GM04504 (cell line): ENCODE data around the gene STX8.
"Not testable (repeated sequence)": the region's sequence is repeated elsewhere in the genome, so short reads cannot be mapped to it uniquely, and the experiment has no call there.

Experiments used
- DNase-seq: peaks from one replicate; pipeline ENCODE4 v3.0.0-alpha.2; 2012; ENCODE audit warnings: low read depth

The STX8 gene

DNA sequence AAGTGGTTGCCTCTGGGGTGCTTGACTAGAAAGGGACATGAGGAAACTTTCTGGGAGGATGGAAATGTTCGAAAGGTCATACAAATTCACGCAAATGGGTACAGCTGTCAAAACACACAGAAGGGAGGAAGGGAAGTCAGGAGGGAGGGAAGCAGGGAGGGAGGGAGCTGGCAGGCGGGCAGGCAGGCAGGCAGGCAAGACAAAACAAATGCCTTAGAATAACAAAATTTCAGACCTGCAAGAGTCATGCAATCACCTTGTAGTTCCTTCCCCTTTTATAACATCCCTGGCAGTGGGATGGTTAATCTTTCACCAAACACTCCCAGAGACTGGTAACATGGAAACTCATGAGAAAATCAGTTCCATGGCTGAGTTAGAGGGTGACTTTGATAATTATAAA, 189.2 kb downstream of the STX8 start:
- DNase-seq = no peak

DNA sequence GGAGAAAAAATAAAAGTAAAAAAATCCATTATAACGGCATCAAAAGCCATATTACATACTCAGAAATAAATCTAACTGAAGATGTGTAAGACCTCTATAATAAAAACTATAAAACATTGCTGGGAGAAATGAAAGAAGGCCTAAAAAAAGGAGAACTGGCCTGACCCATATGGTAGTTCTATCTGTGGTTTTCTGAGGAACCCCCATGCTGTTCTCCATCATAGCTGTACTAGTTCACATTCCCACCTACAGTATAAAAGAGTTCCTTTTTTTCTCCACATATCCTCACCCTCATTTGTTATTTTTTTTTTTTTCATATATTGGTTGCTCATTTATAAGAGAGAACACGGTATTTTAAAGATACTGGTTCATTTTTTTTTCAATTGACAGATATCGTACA, 191.8 kb downstream of the STX8 start:
- no peak for DNase-seq

DNA sequence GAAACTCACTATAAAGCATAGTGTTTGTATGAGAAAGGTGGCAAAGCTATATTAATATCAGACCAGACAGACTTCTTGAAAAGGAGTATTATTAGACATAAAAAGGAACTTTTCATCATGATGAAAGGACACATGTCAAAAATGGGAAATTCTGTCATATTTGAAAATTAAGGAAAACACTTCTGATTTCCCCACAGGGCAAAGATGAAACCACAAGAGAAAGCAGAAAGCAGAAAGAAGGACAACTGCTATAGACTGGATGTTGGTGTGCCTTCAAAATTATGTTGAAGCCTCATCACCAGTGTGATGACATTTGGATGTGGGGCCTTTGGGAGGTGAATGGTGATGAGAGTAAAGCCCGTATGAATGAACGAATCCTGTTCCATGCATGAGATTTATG, 193.0 kb downstream of the STX8 start:
- DNase-seq = no peak

DNA sequence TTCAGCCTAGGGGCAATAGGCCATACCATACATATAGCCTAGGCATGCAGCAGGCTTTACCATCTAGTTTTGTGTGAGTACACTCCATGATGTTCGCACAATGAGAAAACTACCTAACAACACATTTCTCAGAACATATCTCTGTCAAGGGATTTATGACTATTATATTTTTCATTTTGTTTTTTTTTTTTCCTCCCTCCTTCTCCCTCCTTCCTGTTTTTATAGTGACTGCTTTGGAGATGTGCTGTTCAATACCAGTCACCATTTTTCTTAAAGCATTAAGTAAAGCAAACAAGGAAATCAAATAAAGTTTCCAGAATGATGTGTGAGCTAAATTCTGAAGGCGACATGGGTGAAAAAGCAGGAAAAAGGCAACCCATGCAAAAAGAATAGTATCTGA, 194.6 kb downstream of the STX8 start:
- no peak for DNase-seq

DNA sequence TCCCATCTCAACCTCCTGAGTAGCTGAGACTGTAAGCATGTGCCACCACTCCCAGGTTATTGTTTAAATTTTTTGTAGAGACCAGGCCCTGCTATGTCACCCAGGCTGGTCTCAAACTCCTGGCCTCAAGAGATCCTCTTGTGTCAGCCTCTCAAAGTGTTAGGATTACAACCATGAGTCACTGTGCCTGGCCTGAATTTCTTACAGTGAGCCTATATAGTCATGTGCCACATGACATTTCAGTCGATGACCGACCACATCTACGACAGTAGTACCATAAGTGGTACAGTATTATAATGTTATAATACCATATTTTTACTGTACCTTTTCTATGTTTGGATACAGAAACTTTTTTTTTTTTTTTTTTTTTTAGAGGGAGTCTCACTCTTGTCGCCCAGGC, 195.3 kb downstream of the STX8 start:
- no peak for DNase-seq

DNA sequence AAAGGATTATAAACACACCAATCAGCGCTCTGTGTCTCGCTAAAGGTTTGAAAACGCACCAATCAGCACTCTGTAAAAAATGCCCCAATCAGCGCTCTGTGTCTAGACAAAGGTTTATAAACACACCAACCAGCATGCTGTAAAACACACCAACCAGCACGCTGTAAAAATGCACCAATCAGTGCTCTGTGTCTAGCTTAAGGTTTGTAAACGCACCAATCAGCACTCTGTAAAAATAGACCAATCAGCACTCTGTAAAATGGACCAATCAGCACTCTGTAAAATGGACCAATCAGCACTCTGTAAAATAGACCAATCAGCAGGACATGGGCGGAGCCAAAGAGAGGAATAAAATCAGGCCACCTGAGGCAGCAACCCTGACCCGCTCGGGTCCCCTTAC, 199.4 kb downstream of the STX8 start:
- DNase-seq = not testable (repeated sequence)

DNA sequence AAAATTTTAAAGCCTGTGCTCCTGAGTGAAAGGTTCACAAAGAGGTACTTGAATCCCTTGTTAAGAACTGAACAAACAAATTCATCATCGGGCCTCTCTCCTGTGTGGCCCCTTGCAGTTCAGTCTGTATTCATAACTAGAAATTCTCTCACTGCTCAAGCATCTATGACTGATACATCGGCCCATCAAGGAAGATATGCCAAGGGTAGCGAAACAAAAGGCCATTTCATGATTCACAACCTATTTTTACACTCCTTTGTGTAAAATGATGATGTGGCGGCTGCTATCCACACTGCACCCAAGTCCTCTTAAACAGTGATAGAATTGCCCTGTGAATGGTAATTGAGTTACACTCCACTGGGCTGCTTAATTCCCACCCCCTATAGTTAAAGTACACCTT, 204.6 kb downstream of the STX8 start:
- peak; percentile 41 for DNase-seq

DNA sequence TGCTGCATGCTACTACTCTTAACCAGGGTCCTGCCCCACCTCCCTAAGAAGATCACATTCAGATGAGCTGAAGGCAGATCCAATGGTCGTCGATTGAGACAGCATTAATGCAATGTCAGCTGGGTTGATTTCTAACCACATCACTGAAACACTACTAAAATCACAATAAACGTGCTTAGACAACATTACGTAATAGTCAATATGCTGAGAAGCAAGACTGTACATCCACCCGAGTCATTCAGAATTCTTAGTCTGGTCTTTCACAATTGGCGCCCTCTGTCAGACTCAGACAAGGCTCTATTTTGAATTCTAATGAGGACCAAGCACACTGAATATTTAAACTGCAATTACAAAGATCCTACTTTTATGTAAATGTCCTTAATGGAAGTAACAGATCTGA, 205.2 kb downstream of the STX8 start:
- no peak for DNase-seq

DNA sequence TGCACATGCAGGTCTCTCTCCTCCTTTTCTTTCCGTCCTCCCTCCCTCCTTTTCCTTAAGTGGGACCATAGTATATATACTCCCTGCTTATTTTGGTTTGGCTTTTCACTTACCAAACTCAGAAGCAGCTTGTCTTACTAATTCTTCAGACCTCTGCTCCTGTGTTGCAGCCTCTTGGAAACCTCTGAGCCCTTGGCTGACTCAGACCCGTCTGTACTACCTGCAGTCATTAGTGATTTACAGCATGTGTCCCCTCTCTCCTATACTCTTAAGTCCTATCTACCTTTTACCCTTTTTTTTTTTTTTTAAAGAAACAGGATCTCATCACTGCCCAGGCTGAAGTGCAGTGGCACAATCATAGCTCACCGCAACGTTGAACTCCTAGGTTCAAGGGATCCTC, 207.0 kb downstream of the STX8 start:
- no peak for DNase-seq

DNA sequence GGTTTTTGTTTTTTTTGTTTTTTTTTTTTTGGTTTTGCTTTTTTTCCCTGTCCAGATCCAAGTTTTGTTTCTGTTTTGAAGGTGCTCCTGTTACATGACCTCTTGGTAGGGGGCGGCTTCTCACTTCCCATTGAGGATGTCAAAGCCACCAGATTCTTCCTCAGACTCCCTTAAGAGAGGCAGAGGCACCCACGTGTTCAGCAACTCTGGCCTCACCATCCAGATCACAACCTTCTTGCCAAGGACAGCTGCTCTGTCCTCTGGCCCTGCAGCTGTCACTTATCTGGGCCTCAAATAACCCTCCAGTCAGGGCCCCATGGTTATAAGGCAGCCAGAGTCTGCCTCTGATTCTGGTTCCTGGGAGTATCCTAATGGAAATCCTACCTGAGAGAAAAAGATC, 208.5 kb downstream of the STX8 start:
- DNase-seq = no peak

DNA sequence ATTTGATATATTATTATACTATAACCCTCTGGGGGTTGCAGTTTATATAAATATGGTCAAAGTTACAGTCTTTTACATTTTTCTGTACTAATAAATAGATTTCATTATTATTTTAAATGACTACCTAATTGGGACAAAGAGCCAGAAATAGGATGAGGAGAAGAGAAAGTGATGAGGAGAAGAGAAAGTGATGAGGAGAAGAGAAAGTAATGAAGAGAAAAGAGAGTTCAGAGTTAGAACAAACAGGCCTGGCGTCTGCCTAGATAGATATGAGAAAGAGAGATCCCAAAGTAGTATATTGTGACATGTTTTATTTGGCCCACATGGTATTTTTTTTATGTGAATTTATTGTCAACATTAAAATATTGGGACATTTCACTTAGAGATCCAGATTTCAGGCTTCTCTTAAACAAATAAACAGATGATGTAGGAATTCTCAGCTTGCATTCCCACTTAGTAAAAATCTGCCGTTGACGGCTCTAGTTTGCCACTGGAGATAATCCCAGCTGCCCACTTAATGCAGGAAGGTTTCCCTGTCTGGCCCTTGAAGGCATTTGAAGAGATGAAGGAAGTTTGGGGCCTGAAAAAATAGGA, 210.7 kb downstream of the STX8 start:
- no peak for DNase-seq

DNA sequence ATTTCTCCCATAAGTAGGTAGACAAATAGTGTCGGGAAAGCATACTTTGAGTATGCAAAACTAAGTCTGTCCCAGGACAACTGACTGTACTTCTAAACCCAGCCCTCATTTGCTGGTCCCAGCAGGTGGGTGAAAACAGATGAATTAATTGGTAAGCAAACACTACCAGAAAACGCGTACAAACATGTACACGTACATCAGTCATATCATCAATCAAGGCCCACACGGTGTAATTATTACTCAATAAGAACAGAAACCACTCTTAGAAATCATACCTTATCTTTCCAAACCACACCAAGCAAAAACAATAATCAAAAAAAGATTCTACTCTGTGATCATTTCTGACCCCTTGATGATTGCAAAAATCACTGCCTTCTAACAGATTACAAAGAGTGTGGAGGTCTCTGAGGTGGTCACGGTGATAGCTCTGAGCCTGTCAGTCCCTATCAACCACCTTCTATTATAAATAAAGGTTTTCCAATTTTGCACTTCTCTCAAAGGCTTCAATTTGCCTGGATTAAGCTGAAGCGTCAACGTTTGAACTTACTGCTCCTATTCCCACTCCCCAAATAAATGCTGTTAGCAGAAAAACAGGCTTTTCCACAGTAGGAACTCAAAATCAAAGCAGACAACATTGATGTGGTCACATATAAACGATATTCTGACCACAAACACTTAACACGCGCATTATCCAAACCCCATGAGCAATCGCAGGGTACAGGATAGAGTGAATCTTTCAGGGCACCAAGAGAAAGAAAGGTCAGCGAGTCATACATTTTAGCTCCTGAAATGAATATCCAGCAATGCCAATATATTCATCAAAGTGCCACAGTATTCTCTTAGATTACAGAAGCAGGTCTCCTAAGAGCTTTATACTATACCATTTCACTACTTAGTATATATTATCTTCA, 211.9 kb downstream of the STX8 start:
- no peak for DNase-seq

DNA sequence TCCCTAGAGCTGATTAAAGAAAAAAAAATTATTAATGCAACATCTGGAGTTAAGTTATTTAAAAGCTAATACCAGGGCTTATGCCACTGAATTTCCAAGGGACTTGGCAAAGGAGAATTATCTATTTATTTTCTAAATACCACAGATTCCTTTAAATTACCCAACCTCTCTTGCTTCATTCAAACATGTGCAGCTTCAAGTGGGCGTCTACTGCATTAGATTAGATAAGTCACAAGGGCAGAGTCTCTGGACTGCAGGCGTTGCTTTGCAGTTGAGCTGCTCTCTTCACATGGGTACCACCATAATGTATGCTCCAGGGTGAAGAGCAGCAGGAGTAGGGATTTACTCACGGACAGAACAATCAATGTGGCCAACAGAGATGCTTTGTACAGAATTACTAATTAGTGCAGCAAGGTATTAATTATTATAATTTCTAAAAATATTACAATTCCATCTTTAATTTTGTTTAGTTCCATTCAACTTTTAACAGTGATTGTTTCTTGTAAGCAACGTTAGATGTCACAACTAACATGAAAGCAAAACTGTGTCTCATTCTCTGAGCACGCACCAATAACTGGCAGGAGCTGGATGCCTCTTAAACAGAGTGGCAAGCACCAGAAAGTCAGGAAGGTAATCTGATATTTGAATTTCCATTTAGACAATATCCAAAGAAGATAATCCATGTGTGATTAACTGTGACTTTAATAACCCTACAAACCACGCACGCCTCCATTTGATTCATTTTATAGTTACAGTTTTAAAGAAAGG, 214.2 kb downstream of the STX8 start:
- DNase-seq = peak; percentile 65

DNA sequence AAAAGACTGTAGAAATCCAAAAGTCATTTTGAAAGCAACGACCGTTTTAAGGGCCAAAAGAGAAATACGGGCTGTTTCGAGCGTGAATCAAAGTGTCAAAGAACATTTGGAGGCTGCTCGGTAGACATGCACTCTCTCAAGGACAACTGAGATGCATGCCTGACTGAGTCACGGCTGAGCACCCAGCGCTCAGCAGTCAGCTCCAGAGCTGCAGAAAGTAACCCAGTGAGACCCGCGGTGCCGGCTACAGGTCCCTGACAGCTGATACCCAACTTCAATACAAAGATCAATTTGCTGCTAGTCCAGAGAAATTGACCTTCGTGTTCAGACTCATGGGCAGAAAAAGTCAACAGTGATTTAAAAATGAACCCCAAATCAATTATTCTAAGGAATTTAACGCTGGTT, 214.9 kb downstream of the STX8 start:
- peak; percentile 68 for DNase-seq

DNA sequence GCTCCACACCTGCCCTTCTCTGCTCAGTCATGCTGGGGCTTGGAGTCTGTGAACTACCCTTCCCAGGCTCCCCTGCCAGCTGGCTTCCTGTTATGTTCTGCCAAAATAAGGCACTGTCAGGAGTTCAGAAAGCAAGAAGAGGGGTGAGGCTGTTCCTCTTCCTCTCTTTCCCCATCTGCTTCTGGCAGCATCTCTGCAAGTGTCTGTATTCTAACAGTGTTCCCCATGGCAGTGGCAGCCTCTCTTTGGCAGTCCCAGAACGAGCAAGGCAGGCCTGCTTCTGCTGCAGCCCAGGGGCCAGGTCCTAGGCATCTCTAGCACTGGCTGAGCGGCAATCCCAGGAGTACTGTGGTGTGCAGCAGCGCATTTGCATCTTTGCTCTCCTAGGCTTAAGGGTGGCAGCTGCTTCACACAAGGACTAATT, 219.1 kb downstream of the STX8 start:
- DNase-seq = no peak

DNA sequence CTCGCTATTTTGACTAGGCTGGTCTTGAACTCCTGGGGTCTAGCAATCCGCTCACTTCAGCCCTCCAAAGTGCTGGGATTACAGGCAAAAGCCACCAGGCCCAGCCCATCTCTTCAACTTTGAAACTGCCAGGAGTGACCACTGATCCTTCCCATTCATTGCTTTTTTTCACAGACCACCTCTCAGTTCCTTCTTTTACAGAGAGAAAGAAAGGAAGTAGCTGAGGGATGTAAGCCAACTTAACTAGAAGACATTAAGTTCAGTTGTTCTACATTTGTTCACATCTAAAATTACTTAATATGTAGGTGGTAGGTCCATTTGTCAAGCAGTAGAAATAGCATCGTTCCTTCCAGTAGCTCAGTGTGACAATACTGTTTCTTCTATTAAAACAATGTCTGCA, 219.8 kb downstream of the STX8 start:
- no peak for DNase-seq

DNA sequence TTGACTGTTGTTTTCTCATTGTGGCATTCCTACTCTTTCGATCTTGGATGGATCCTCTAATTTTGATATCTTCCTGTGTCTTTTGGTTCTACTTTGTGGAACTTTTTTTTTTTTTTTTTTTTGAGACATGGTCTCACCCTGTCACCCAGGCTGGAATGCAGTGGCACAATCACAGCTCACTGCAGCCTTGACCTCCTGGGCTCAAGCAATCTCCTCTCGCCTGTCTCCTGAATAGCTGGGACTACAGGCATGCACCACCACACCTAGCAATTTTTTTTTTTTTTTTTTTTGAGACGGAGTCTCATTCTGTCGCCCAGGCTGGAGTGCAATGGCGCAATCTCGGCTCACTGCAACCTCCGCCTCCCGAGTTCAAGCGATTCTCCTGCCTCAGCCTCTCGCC, 220.4 kb downstream of the STX8 start:
- DNase-seq = not testable (repeated sequence)

DNA sequence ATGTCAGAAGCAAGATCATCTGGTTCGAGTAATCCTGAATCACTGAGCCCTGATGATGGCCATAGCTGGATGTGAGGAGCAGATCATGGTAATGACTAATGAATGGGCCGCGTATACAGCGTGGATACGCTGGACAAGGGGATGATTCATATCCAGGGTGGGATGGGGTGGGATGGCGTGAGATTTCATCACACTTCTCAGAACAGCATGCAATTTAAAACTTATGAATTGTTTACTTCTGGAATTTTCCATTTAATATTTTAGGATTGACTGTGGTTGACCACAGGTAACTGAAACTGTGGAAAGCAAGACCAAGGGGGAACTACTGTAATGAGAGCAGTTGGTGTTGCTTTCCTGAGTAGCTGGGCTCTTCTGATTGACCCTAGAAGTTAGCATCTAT, 225.5 kb downstream of the STX8 start:
- DNase-seq = peak; percentile 91

DNA sequence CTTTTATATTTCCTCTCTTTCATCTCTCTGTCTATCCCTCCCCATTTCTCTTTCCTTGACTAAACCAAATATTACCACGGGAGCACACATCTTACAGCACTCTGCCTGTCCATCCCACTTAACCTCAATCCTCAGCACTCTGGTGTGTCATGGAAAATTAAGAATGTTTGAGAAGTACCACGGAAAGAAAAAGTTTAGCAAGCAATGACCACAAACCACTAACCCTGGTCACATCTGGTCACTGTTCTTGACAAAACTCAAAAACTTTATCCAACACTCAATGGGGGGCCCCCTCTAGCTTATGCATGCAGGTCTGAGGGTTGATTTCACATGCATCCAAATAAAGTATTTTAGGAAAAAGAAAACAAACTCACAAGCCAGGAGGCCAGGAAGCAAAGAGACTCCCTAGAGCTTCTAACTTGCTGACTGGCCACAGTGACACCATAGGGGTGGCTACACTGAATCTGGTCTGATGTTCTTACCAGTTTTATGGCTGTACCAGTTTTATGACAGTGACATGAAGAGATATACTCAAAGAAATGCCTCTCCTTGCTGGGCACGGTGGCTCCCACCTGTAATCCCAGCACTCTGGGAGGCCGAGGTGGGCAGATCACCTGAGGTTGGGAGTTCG, 229.2 kb downstream of the STX8 start:
- peak; percentile 44 for DNase-seq

DNA sequence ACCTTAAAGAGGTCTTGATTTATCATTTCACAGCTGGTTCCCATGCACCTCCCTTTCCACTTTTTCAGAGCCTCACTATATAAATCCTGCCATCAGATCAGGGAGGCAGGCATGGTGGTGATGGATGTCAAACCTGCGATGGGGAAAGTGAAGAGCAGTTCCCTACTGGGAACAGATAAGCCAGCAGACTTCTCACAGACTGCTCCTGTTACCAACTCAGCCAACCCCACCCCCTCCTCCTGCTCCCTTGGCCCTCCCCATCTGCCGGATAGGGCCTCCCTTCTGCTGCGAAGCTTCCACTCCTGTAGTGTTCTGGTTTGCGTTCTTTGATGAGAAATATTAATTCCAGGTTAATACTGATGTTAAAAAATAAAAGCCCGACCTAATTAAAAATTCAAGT, 232.1 kb downstream of the STX8 start:
- DNase-seq = no peak

DNA sequence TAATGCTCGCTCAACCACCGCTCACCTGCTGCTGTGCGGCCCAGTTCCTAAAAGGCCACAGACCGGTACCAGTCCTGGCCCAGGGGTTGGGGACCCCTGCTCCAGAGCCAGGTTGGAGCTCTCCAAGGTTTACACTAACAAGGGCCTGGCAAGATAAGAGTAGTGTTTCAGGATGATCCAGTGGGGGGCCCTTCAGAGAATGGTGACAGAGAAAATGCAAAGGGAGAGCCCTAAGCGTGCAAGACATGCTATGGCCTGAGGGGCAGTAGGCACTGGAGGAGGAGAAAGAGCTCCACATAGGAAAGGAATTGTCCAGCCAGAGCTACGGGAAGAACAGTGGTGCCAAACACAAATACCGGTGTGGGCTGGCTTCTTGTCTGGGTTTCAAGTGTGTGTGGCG, 233.4 kb downstream of the STX8 start:
- DNase-seq = no peak

DNA sequence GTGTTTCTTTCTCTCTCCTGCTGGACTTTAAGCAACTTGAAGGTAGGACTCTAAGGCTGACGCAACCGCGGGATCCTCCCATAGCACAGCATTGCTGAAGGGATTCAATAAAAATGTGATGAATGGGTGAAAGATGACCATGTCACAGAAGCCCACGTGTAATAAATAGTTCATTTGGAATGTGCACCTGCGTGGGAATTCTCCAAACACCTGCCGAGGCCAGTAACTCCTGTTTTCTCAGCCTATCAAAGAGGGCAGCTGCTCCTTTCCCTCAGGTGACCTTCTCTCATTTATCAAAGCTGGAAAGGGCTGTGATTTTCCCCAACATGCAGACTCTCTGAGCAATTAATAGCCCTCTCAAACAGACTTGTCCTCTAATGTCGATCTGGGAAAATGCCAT, 235.7 kb downstream of the STX8 start:
- DNase-seq = no peak

DNA sequence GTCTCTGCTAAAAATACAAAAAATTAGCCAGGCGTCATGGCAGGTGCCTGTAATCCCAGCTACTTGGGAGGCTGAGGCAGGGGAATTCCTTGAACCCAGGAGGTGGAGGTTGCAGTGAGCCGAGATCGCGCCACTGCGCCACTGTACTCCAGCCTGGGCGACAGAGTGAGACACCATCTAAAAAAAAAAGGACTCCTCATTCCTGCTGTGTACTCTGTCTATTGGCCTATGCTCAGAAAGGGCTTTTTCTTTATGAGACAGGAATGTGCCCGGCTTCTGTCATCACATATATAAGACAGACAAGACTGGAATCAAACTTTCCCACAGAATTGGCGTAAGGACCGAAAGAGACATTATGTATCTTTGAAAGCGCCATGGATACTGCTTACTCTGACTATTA, 236.1 kb downstream of the STX8 start:
- not testable (repeated sequence) for DNase-seq
